Activated CD8-positive, alpha-beta T cell treated with anti-CD3 and anti-CD28 coated beads for 36 hours (primary cell): ENCODE data around the gene ZBTB4. TPM values are rescaled to one million over a fixed set of nuclear protein-coding genes. Genes with fewer than 3 reads are reported as not detected.

Source experiments
- ATAC-seq: fragments of 200-7000 bp; cut with Tn5 transposase; one replicate; pipeline ENCODE4 v1.10.0; 2021; ENCODE audit warnings: mild to moderate bottlenecking, moderate library complexity
- CTCF ChIA-PET: fragments of 350-600 bp; sonication (Branson Sonifier 250); formaldehyde crosslinking; loops from one replicate; lab custom pipeline; 2021; ENCODE audit warnings: antibody characterized with exemption; lab: Charles Lee
- POLR2A ChIA-PET: fragments of 350-600 bp; sonication (Branson Sonifier 250); formaldehyde crosslinking; loops from one replicate; lab custom pipeline; 2021; ENCODE audit warnings: antibody characterized with exemption; lab: Charles Lee
- DNase-seq: peaks from one replicate; pipeline ENCODE4 v3.0.0-alpha.2; 2020
- H3K27ac Mint-ChIP-seq: one replicate; pipeline ENCODE4 v1.8.0; 2021; ENCODE audit warnings: mild to moderate bottlenecking, mixed read lengths
- H3K27me3 Mint-ChIP-seq: one replicate; pipeline ENCODE4 v1.8.0; 2021; ENCODE audit warnings: mixed read lengths
- H3K36me3 Mint-ChIP-seq: one replicate; pipeline ENCODE4 v1.8.0; 2021; ENCODE audit warnings: low read depth, mixed read lengths
- H3K4me1 Mint-ChIP-seq: one replicate; pipeline ENCODE4 v1.8.0; 2021; ENCODE audit warnings: low read depth, mixed read lengths
- H3K4me3 Mint-ChIP-seq: one replicate; pipeline ENCODE4 v1.8.0; 2021; ENCODE audit warnings: mild to moderate bottlenecking, moderate library complexity, mixed read lengths
- H3K9me3 Mint-ChIP-seq: one replicate; pipeline ENCODE4 v1.8.0; 2021; ENCODE audit warnings: mixed read lengths
- intact Hi-C: fragments of 100-400 bp; cut with micrococcal nuclease; formaldehyde crosslinking; loops from one replicate; pipeline ENCODE4 v1.10.0; 2022
- total RNA-seq, 2 experiments: library from RNA; stranded (reverse); gene quantifications; one replicate each; pipeline ENCODE4 v1.2.3, GENCODE V29; 2021
- TF ChIP-seq, protein P1 (sequence below): fragments of 200-600 bp; IDR thresholded peaks from one replicate; pipeline ENCODE4 v1.8.0; 2022; ENCODE audit warnings: antibody characterized with exemption, mild to moderate bottlenecking

ZBTB4 gene
- total RNA-seq, 2 experiments from 2014 or later, result 24.3 to 24.6 TPM

DNA sequence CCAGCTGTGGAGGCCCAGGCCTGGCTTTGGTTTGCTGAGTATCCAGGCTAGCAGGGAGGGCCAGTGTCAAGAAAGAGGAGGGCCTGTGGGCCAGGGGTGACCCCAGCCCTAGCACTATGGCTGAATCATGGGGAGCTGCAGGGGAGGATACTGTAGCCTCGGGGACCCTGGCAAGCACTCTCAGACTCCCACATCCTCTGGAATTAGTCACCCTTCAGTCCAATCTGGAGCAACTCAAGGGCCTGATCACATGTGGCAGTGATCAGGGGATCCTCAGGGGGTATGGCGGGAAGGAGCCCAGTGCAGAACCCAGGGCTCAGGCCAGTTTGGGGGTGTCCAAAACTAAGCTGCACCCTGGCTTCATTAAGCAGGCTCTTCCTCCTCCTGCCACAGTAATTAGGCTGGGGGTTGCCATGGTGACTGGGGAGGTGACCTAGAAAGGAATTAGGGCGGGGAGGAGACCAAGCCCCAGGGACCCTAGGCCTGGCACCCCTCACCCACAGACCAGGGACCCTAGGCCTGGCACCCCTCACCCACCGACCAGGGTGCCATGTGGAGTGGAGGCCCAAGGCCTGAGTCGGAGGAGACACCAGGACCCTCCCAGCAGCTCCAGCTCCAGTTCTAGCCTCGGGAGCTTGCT lies 66.0 kb downstream of the ZBTB4 start:
- ATAC-seq, result peak; percentile 27

GRCh38 chr17:7411427-7411750 lies 68.0 kb downstream of the ZBTB4 start:
- ChIA-PET CTCF (no interaction called here), POLR2A (interaction anchor here (0.6 kb wide), 1 partner anchor 14 kb away, joined by 3 read pairs; the partner anchor contains the start of gene SPEM2)
- Mint-ChIP-seq H3K27me3 (no peaks in the 10 kb centered on the region), H3K4me3 (no peak overlapping the region), H3K36me3 (no peaks in the 10 kb centered on the region), H3K27ac (no peak overlapping the region), H3K9me3 (no peaks in the 10 kb centered on the region), H3K4me1 (peaks cover 4% of the 10 kb centered on the region)
- TF ChIP-seq, protein P1, sequence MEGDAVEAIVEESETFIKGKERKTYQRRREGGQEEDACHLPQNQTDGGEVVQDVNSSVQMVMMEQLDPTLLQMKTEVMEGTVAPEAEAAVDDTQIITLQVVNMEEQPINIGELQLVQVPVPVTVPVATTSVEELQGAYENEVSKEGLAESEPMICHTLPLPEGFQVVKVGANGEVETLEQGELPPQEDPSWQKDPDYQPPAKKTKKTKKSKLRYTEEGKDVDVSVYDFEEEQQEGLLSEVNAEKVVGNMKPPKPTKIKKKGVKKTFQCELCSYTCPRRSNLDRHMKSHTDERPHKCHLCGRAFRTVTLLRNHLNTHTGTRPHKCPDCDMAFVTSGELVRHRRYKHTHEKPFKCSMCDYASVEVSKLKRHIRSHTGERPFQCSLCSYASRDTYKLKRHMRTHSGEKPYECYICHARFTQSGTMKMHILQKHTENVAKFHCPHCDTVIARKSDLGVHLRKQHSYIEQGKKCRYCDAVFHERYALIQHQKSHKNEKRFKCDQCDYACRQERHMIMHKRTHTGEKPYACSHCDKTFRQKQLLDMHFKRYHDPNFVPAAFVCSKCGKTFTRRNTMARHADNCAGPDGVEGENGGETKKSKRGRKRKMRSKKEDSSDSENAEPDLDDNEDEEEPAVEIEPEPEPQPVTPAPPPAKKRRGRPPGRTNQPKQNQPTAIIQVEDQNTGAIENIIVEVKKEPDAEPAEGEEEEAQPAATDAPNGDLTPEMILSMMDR, result no peak
- no peak for DNase-seq
- intact Hi-C loops, result no loop called here
- no peak for ATAC-seq

More for the DNA sequence above, 66.0 kb downstream of the ZBTB4 start:
- POLR2A ChIA-PET, result interaction anchor here (0.8 to 1.8 kb wide), 2 partner anchors 11 to 22 kb away, joined by 3 to 6 read pairs; partner anchors contain the start of gene TMEM102
- intact Hi-C loops, result no loop called here
- Mint-ChIP-seq H3K27ac (no peak overlapping the region), H3K36me3 (no peaks in the 10 kb centered on the region), H3K4me1 (peaks cover 4% of the 10 kb centered on the region), H3K27me3 (no peaks in the 10 kb centered on the region), H3K9me3 (no peaks in the 10 kb centered on the region), H3K4me3 (no peak overlapping the region)
- TF ChIP-seq, protein P1, result no peak
- CTCF ChIA-PET, result interaction anchor here (1.0 kb wide), 1 partner anchor 16 kb away, joined by 4 read pairs; no protein-coding TSS in a partner anchor
- no peak for DNase-seq

DNA sequence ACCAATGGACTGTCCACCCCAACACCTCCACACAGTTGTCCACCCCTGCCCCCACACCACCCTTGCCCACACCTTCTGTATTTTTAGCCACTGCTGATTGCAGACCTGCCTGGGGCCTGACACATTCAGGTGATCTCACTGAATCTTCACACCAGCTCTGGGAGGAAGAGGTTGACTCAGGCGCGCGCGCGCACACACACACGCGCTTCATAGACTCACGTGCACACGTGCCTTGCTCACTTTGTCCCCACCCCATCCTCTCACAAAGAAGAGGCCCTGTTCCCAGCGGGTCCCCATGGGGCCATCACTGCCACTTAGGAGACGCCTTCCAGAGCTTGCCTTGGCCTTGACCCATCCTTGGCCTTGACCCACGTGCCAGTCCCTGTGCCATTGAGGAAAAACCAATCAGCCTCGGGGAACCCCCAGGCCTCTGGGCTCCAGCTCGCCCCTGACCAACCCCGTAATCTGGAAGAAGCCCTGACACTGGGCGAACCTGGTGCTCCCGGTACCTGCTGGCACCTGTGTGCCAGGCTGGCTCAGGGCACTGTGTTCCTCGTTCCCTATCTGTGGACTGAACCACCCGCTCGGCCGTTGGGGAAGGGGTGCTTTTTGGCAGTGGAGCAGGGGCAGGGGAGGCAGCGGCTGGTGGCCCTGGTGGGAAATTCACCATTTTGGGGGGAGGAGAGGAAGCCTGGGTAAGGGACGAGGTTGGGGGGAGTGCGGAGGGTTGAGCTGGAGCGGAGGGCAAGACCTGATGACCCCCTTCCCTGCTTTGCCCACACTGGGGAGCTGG lies 68.6 kb downstream of the ZBTB4 start:
- CTCF ChIA-PET, result no interaction called here
- DNase-seq, result no peak
- POLR2A ChIA-PET, result interaction anchor here (0.6 kb wide), 1 partner anchor 15 kb away, joined by 3 read pairs; the partner anchor contains the start of gene SPEM2
- intact Hi-C loops, result no loop called here
- H3K4me1 Mint-ChIP-seq, result peaks cover 6% of the 10 kb centered on the region
- H3K4me3 Mint-ChIP-seq, result no peak overlapping the region
- no peaks in the 10 kb centered on the region for H3K36me3 Mint-ChIP-seq
- H3K27ac Mint-ChIP-seq, result no peak overlapping the region
- no peaks in the 10 kb centered on the region for H3K9me3 Mint-ChIP-seq
- no peak for ATAC-seq
- TF ChIP-seq, protein P1, result no peak
- H3K27me3 Mint-ChIP-seq, result peaks cover 2% of the 10 kb centered on the region

GRCh38 chr17:7409716-7410115 lies 69.7 kb downstream of the ZBTB4 start:
- Mint-ChIP-seq H3K27ac (no peak overlapping the region), H3K4me1 (peaks cover 9% of the 10 kb centered on the region), H3K4me3 (no peak overlapping the region), H3K9me3 (no peaks in the 10 kb centered on the region), H3K27me3 (peaks cover 2% of the 10 kb centered on the region), H3K36me3 (no peaks in the 10 kb centered on the region)
- no peak for ATAC-seq
- no peak for DNase-seq
- ChIA-PET CTCF (no interaction called here), POLR2A (interaction anchor here (1.1 to 1.4 kb wide), 3 partner anchors 9 to 27 kb away, joined by 3 to 4 read pairs (median 4); partner anchors contain the start of gene SPEM2)
- TF ChIP-seq, protein P1, result no peak
- intact Hi-C loops, result no loop called here

Other genes starting within 250 kb of the ZBTB4 start
- gene DVL2, start 245.1 kb downstream of the ZBTB4 start, total RNA-seq, result 10 to 100 TPM; 50.0 to 53.6 TPM
- gene PHF23, start 240.2 kb downstream of the ZBTB4 start, total RNA-seq, result 10 to 100 TPM; 17.8 to 24.4 TPM
- gene GABARAP, start 237.2 kb downstream of the ZBTB4 start, total RNA-seq, result 100 to 1,000 TPM; 104 to 118 TPM
- gene CTDNEP1, start 227.9 kb downstream of the ZBTB4 start, total RNA-seq, result 100 to 1,000 TPM; 159 to 160 TPM
- gene ELP5, start 227.4 kb downstream of the ZBTB4 start, total RNA-seq, result 10 to 100 TPM; 80.2 to 85.4 TPM
- 1 to 10 TPM; 1.5 to 1.7 TPM for gene CLDN7, start 217.2 kb downstream of the ZBTB4 start, total RNA-seq
- gene SLC2A4, start 197.9 kb downstream of the ZBTB4 start, total RNA-seq, result under 1 TPM; 0.07 to 0.25 TPM
- gene YBX2, start 185.0 kb downstream of the ZBTB4 start, total RNA-seq, result under 1 TPM; 0.56 to 0.83 TPM
- gene EIF5A, start 172.0 kb downstream of the ZBTB4 start, total RNA-seq, result 1,000 to 10,000 TPM; 1,064 TPM
- 10 to 100 TPM; 31.8 to 36.8 TPM for gene GPS2, start 164.3 kb downstream of the ZBTB4 start, total RNA-seq
- gene NEURL4, start 150.3 kb downstream of the ZBTB4 start, total RNA-seq, result 10 to 100 TPM; 36.2 to 40.4 TPM
- 100 to 1,000 TPM; 309 to 342 TPM for gene ACAP1, start 143.1 kb downstream of the ZBTB4 start, total RNA-seq
- 10 to 100 TPM; 11.0 to 11.2 TPM for gene KCTD11, start 127.5 kb downstream of the ZBTB4 start, total RNA-seq
- gene TMEM95, start 124.5 kb downstream of the ZBTB4 start, total RNA-seq, result not detected
- 1 to 10 TPM; 6.8 to 6.9 TPM for gene TNK1, start 98.5 kb downstream of the ZBTB4 start, total RNA-seq
- gene PLSCR3, start 85.1 kb downstream of the ZBTB4 start, total RNA-seq, result 10 to 100 TPM; 62.6 to 71.1 TPM
- gene TMEM256, start 75.5 kb downstream of the ZBTB4 start, total RNA-seq, result 10 to 100 TPM; 55.8 to 60.6 TPM
- 10 to 100 TPM in 1 of 2 experiments, 1 to 10 TPM in 1; 9.4 to 10.9 TPM for gene NLGN2, start 71.8 kb downstream of the ZBTB4 start, total RNA-seq
- under 1 TPM in 1 of 2 experiments, not detected in 1; 0.36 TPM for gene SPEM1, start 59.3 kb downstream of the ZBTB4 start, total RNA-seq
- not detected for gene SPEM2, start 54.0 kb downstream of the ZBTB4 start, total RNA-seq
- not detected for gene SPEM3, start 50.8 kb downstream of the ZBTB4 start, total RNA-seq
- 10 to 100 TPM; 12.5 to 14.2 TPM for gene TMEM102, start 44.2 kb downstream of the ZBTB4 start, total RNA-seq
- gene FGF11, start 40.1 kb downstream of the ZBTB4 start, total RNA-seq, result 10 to 100 TPM; 16.5 to 16.6 TPM
- gene CHRNB1, start 34.6 kb downstream of the ZBTB4 start, total RNA-seq, result 10 to 100 TPM; 11.5 to 11.7 TPM
- not detected for gene SLC35G6, start 1.8 kb upstream of the ZBTB4 start, total RNA-seq
- 100 to 1,000 TPM; 219 to 223 TPM for gene POLR2A, start 4.7 kb upstream of the ZBTB4 start, total RNA-seq
- 10 to 100 TPM; 11.8 to 13.8 TPM for gene TNFSF12, start 69.4 kb upstream of the ZBTB4 start, total RNA-seq
- gene TNFSF13, start 79.1 kb upstream of the ZBTB4 start, total RNA-seq, result 1 to 10 TPM; 4.0 to 6.9 TPM
- gene SENP3, start 82.3 kb upstream of the ZBTB4 start, total RNA-seq, result 10 to 100 TPM; 60.2 to 63.2 TPM
- 10 to 100 TPM; 11.4 to 12.9 TPM for gene CD68, start 100.0 kb upstream of the ZBTB4 start, total RNA-seq
- gene MPDU1, start 104.2 kb upstream of the ZBTB4 start, total RNA-seq, result 10 to 100 TPM; 50.9 to 51.4 TPM
- gene SOX15, start 110.5 kb upstream of the ZBTB4 start, total RNA-seq, result under 1 TPM in 1 of 2 experiments, not detected in 1; 0.25 TPM
- gene FXR2, start 135.3 kb upstream of the ZBTB4 start, total RNA-seq, result 10 to 100 TPM; 28.6 to 33.1 TPM
- gene SAT2, start 148.2 kb upstream of the ZBTB4 start, total RNA-seq, result 10 to 100 TPM; 15.6 to 22.2 TPM
- gene SHBG, start 150.5 kb upstream of the ZBTB4 start, total RNA-seq, result not detected
- under 1 TPM in 1 of 2 experiments, not detected in 1; 0.38 TPM for gene ATP1B2, start 171.3 kb upstream of the ZBTB4 start, total RNA-seq
- gene TP53, start 207.9 kb upstream of the ZBTB4 start, total RNA-seq, result 100 to 1,000 TPM; 129 to 138 TPM
- gene WRAP53, start 208.8 kb upstream of the ZBTB4 start, total RNA-seq, result 10 to 100 TPM; 27.5 to 28.6 TPM
- gene EFNB3, start 225.6 kb upstream of the ZBTB4 start, total RNA-seq, result not detected
- gene DNAH2, start 238.1 kb upstream of the ZBTB4 start, total RNA-seq, result not detected